ENCODE results near the gene SMOC2. TPM values are rescaled to one million over a fixed set of nuclear protein-coding genes. Genes with fewer than 3 reads are reported as not detected.

The SMOC2 gene
- total RNA-seq, 4 donors from 2014 or later, result 10.7 to 14.9 (median 13.7) TPM

GRCh38 chr6:168479421-168479820, 38.4 kb downstream of the SMOC2 start:
- no peak for TF ChIP-seq POLR2A (IDR thresholded peaks at IDR 0.05)
- TF ChIP-seq CTCF (IDR thresholded peaks at IDR 0.05), result no peak
- H3K36me3 ChIP-seq, result no peaks in the 10 kb centered on the region
- H3K4me1 ChIP-seq, result no peaks in the 10 kb centered on the region
- H3K27ac ChIP-seq, result no peak overlapping the region
- no peak for DNase-seq
- no peaks in the 10 kb centered on the region for H3K9me3 ChIP-seq
- no peak overlapping the region for H3K4me3 ChIP-seq
- H3K27me3 ChIP-seq, result no peaks in the 10 kb centered on the region

GRCh38 chr6:168480481-168480880, 39.5 kb downstream of the SMOC2 start:
- DNase-seq, result no peak
- TF ChIP-seq CTCF (IDR thresholded peaks at IDR 0.05) (no peak), POLR2A (IDR thresholded peaks at IDR 0.05) (no peak)
- Histone ChIP-seq H3K9me3 (no peaks in the 10 kb centered on the region), H3K36me3 (no peaks in the 10 kb centered on the region), H3K4me1 (no peaks in the 10 kb centered on the region), H3K27ac (no peak overlapping the region), H3K27me3 (no peaks in the 10 kb centered on the region), H3K4me3 (no peak overlapping the region)

GRCh38 chr6:168485818-168486217, 44.8 kb downstream of the SMOC2 start:
- Histone ChIP-seq H3K9me3 (no peaks in the 10 kb centered on the region), H3K27me3 (no peaks in the 10 kb centered on the region), H3K36me3 (no peaks in the 10 kb centered on the region), H3K4me3 (no peak overlapping the region), H3K4me1 (no peaks in the 10 kb centered on the region), H3K27ac (no peak overlapping the region)
- TF ChIP-seq CTCF (IDR thresholded peaks at IDR 0.05) (no peak), POLR2A (IDR thresholded peaks at IDR 0.05) (no peak)
- DNase-seq, result no peak

- Histone ChIP-seq H3K9me3 (no peaks in the 10 kb centered on the region), H3K36me3 (no peaks in the 10 kb centered on the region), H3K27me3 (no peaks in the 10 kb centered on the region), H3K4me1 (no peaks in the 10 kb centered on the region), H3K4me3 (no peak overlapping the region), H3K27ac (no peak overlapping the region)
- no peak for DNase-seq
- TF ChIP-seq CTCF (IDR thresholded peaks at IDR 0.05), result no peak
- TF ChIP-seq POLR2A (IDR thresholded peaks at IDR 0.05), result no peak
Measured at GRCh38 chr6:168490757-168491156, 49.8 kb downstream of the SMOC2 start.

- H3K4me3 ChIP-seq, result no peak overlapping the region
- H3K4me1 ChIP-seq, result no peaks in the 10 kb centered on the region
- H3K27ac ChIP-seq, result no peak overlapping the region
Measured at GRCh38 chr6:168493976-168494375, 53.0 kb downstream of the SMOC2 start.

More at GRCh38 chr6:168493976-168494375, 53.0 kb downstream of the SMOC2 start:
- Histone ChIP-seq H3K36me3 (no peaks in the 10 kb centered on the region), H3K9me3 (no peaks in the 10 kb centered on the region), H3K27me3 (no peaks in the 10 kb centered on the region)
- no peak for DNase-seq
- TF ChIP-seq CTCF (IDR thresholded peaks at IDR 0.05) (no peak), POLR2A (IDR thresholded peaks at IDR 0.05) (no peak)

Data from Peyer's patch (tissue), 4 donors.